Retinal pigment epithelial cell (primary cell): ENCODE data around the gene LY9.
A peak's percentile ranks its signal among the peaks of the same experiment; 100 is the strongest.

Source experiments
- DNase-seq: peaks from one replicate; pipeline ENCODE4 v3.0.0-alpha.2; 2010; ENCODE audit warnings: low read depth
- H3K4me3 ChIP-seq: 2 replicates; pipeline ENCODE4 v1.5.1; 2011; ENCODE audit warnings: mild to moderate bottlenecking, low read length, control low read depth, moderate library complexity
- CTCF ChIP-seq: conservative IDR thresholded peaks from 2 replicates; pipeline ENCODE4 v1.5.1; 2011; ENCODE audit warnings: low read depth, low read length, control low read depth, inconsistent platforms

LY9 gene

GRCh38 chr1:160795951-160796383, at the start of gene LY9:
Gene LY9, plus strand, starts transcription at chr1:160796174. Its CDS starts 14 bp downstream, at chr1:160796188.
- no peak for DNase-seq
- no peak within 1 kb of the TSS for H3K4me3 ChIP-seq
- no peak for TF ChIP-seq CTCF

- DNase-seq: no peak
- no peak for TF ChIP-seq CTCF
- no peak overlapping the region for H3K4me3 ChIP-seq
Observed at GRCh38 chr1:160746836-160747500, 49.0 kb upstream of the LY9 start.

- no peak for DNase-seq
- no peak for TF ChIP-seq CTCF
- no peak overlapping the region for H3K4me3 ChIP-seq
Observed at GRCh38 chr1:160747717-160748116, 48.3 kb upstream of the LY9 start.

- peak; percentile 13 for TF ChIP-seq CTCF
- no peak for DNase-seq
Observed at GRCh38 chr1:160748181-160748877, 47.6 kb upstream of the LY9 start.

GRCh38 chr1:160748878-160749269, 47.1 kb upstream of the LY9 start:
- TF ChIP-seq CTCF: no peak
- no peak overlapping the region for H3K4me3 ChIP-seq
- no peak for DNase-seq

More at GRCh38 chr1:160748181-160748877, 47.6 kb upstream of the LY9 start:
- H3K4me3 ChIP-seq: no peak overlapping the region

- H3K4me3 ChIP-seq: no peak overlapping the region
- DNase-seq: no peak
- TF ChIP-seq CTCF: no peak
Observed at GRCh38 chr1:160750608-160751007, 45.4 kb upstream of the LY9 start.

GRCh38 chr1:160752406-160752805, 43.6 kb upstream of the LY9 start:
- no peak overlapping the region for H3K4me3 ChIP-seq
- DNase-seq: no peak
- no peak for TF ChIP-seq CTCF
